Activated CD8-positive, alpha-beta T cell treated with anti-CD3 and anti-CD28 coated beads for 36 hours (primary cell): ENCODE data around the gene HSPD1. TPM values are rescaled to one million over a fixed set of nuclear protein-coding genes. Genes with fewer than 3 reads are reported as not detected.

ENCODE experiments used
- ATAC-seq: fragments of 200-7000 bp; cut with Tn5 transposase; one replicate; pipeline ENCODE4 v1.10.0; 2021; ENCODE audit warnings: mild to moderate bottlenecking, moderate library complexity
- CTCF ChIA-PET: fragments of 350-600 bp; sonication (Branson Sonifier 250); formaldehyde crosslinking; loops from one replicate; lab custom pipeline; 2021; ENCODE audit warnings: antibody characterized with exemption; lab: Charles Lee
- POLR2A ChIA-PET: fragments of 350-600 bp; sonication (Branson Sonifier 250); formaldehyde crosslinking; loops from one replicate; lab custom pipeline; 2021; ENCODE audit warnings: antibody characterized with exemption; lab: Charles Lee
- DNase-seq: peaks from one replicate; pipeline ENCODE4 v3.0.0-alpha.2; 2020
- H3K27ac Mint-ChIP-seq: one replicate; pipeline ENCODE4 v1.8.0; 2021; ENCODE audit warnings: mild to moderate bottlenecking, mixed read lengths
- H3K27me3 Mint-ChIP-seq: one replicate; pipeline ENCODE4 v1.8.0; 2021; ENCODE audit warnings: mixed read lengths
- H3K36me3 Mint-ChIP-seq: one replicate; pipeline ENCODE4 v1.8.0; 2021; ENCODE audit warnings: low read depth, mixed read lengths
- H3K4me1 Mint-ChIP-seq: one replicate; pipeline ENCODE4 v1.8.0; 2021; ENCODE audit warnings: low read depth, mixed read lengths
- H3K4me3 Mint-ChIP-seq: one replicate; pipeline ENCODE4 v1.8.0; 2021; ENCODE audit warnings: mild to moderate bottlenecking, moderate library complexity, mixed read lengths
- H3K9me3 Mint-ChIP-seq: one replicate; pipeline ENCODE4 v1.8.0; 2021; ENCODE audit warnings: mixed read lengths
- intact Hi-C: fragments of 100-400 bp; cut with micrococcal nuclease; formaldehyde crosslinking; loops from one replicate; pipeline ENCODE4 v1.10.0; 2022
- total RNA-seq, 2 experiments: library from RNA; stranded (reverse); gene quantifications; one replicate each; pipeline ENCODE4 v1.2.3, GENCODE V29; 2021
- TF ChIP-seq, protein P1 (sequence below): fragments of 200-600 bp; IDR thresholded peaks from one replicate; pipeline ENCODE4 v1.8.0; 2022; ENCODE audit warnings: antibody characterized with exemption, mild to moderate bottlenecking

Gene HSPD1
- total RNA-seq, 2 experiments from 2014 or later, result 1,034 to 1,051 TPM

DNA sequence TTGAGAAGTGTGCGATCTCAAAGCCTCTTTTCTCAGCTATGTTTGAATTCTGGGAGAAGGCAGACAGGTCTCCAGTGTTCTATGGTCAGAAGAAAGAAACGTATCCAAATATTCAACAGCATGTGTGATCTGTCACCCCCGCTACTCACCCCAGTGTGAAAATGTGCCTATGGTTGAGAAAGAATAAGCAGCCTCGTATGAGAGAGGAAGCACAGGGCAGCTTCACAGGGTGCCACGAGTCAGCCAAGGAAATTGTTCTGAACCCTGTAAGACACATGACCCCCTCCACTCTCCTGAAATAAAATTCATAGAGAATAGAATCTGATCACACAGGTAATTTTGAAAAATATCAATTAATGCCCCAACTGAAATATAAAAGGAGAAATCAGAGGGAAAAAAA is 56.8 kb downstream of the HSPD1 start:
- H3K4me1 Mint-ChIP-seq, result no peaks in the 10 kb centered on the region
- CTCF ChIA-PET, result interaction anchor here (1.0 kb wide), 1 partner anchor 9 kb away, joined by 3 read pairs; no protein-coding TSS in a partner anchor

DNA sequence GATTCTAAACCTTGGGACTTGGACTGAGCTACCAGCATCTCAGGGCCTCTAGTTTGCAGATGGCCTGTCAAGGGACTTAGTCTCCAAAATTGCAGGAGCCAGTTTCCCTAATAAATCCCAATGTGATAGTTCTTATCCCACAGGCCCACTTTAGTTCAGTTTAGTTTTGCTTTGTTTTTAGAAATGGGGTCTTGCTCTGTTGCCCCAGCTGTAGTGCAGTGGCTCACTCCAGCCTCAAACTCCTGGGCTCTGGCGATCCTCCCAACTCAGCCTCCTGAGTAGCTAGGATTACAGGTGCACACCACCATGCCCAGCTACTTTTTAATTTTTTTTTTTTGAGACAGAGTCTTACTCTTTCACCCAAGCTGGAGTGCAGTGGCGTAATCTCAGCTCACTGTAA is 62.3 kb downstream of the HSPD1 start:
- TF ChIP-seq, protein P1, sequence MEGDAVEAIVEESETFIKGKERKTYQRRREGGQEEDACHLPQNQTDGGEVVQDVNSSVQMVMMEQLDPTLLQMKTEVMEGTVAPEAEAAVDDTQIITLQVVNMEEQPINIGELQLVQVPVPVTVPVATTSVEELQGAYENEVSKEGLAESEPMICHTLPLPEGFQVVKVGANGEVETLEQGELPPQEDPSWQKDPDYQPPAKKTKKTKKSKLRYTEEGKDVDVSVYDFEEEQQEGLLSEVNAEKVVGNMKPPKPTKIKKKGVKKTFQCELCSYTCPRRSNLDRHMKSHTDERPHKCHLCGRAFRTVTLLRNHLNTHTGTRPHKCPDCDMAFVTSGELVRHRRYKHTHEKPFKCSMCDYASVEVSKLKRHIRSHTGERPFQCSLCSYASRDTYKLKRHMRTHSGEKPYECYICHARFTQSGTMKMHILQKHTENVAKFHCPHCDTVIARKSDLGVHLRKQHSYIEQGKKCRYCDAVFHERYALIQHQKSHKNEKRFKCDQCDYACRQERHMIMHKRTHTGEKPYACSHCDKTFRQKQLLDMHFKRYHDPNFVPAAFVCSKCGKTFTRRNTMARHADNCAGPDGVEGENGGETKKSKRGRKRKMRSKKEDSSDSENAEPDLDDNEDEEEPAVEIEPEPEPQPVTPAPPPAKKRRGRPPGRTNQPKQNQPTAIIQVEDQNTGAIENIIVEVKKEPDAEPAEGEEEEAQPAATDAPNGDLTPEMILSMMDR, result no peak
- Mint-ChIP-seq H3K4me3 (no peak overlapping the region), H3K27ac (no peak overlapping the region), H3K36me3 (peaks cover 10% of the 10 kb centered on the region), H3K27me3 (no peaks in the 10 kb centered on the region), H3K9me3 (no peaks in the 10 kb centered on the region), H3K4me1 (peaks cover 15% of the 10 kb centered on the region)
- ATAC-seq (no peak), DNase-seq (no peak)
- ChIA-PET POLR2A (interaction anchor here (0.6 to 1.5 kb wide), 2 partner anchors 310 to 510 kb away, joined by 3 to 4 read pairs; no protein-coding TSS in a partner anchor), CTCF (no interaction called here)
- intact Hi-C loops, result loop anchor here (10.0 kb wide), 2 partner anchors 267 to 337 kb away; partner anchors contain the start of gene MARS2

More for the DNA sequence above, 56.8 kb downstream of the HSPD1 start:
- TF ChIP-seq, protein P1, result no peak
- H3K36me3 Mint-ChIP-seq, result no peaks in the 10 kb centered on the region
- H3K27ac Mint-ChIP-seq, result no peak overlapping the region
- POLR2A ChIA-PET, result interaction anchor here (0.6 to 1.6 kb wide), 4 partner anchors 8 to 122 kb away, joined by 3 to 5 read pairs (median 4); no protein-coding TSS in a partner anchor
- no peaks in the 10 kb centered on the region for H3K27me3 Mint-ChIP-seq
- H3K9me3 Mint-ChIP-seq, result no peaks in the 10 kb centered on the region
- DNase-seq (no peak), ATAC-seq (no peak)
- H3K4me3 Mint-ChIP-seq, result no peak overlapping the region
- intact Hi-C loops, result no loop called here

Other genes starting within 250 kb of the HSPD1 start
- gene ANKRD44, start 189.1 kb downstream of the HSPD1 start, total RNA-seq, result 100 to 1,000 TPM; 131 to 132 TPM
- 100 to 1,000 TPM; 235 to 253 TPM for gene SF3B1, start 64.8 kb downstream of the HSPD1 start, total RNA-seq
- gene COQ10B, start 46.3 kb downstream of the HSPD1 start, total RNA-seq, result 10 to 100 TPM; 14.0 to 14.6 TPM
- gene HSPE1, start 539 bp upstream of the HSPD1 start, total RNA-seq, result 100 to 1,000 TPM; 345 to 356 TPM
- gene MOB4, start 16.2 kb upstream of the HSPD1 start, total RNA-seq, result 10 to 100 TPM; 15.1 to 15.9 TPM
- not detected for gene RFTN2, start 175.7 kb upstream of the HSPD1 start, total RNA-seq
- gene MARS2, start 205.5 kb upstream of the HSPD1 start, total RNA-seq, result 10 to 100 TPM; 15.3 to 16.7 TPM